Hepatic stellate cell (primary cell): Measurements from ENCODE around the gene CHD3.

Experiments
- DNase-seq: peaks from one replicate; pipeline ENCODE4 v3.0.0; 2011; ENCODE audit warnings: low spot score

The CHD3 gene

DNA sequence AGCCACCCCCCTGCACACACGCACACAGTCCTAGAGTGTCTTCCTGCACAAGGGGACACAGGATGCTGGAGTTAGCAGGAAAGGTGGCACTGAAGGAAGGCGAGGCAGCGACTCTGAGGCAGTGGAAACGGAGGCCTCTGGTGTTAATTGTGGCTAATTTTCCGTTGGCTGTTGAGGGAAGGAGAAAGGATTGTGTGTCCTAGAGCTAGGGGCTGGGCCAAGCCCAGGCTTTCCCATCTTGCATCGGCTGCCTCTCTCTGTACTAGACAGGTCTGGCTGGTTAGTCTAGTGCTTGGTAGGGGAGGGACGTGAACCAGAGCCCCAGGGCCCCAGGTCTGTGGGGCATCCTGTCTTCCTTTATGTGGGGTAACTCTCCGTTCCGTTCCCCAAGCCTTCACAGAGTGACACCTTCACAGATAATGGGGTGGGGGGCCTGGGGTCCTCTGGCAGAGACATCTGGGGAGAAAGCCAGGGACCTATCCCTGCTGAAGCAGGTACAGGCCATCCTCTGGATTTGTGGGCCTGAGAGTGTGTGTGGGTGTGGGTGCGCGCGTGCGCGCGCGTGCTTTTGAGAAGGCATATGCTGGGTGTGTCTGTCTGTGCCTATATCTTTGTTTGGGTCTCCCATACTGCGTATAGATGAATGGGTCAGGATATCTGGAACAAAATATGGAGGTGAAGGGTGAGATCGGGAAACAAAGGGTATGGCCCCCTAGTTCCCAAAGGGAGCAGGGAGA is at the start of gene CHD3:
Gene CHD3 (plus strand): TSS at position 606 of the 737 bp plus-strand sequence. CDS start 212 bp downstream, outside the sequence.
- peak; percentile 26 for DNase-seq

- no peak for DNase-seq
Observed at GRCh38 chr17:7839190-7839875, 49.3 kb upstream of the CHD3 start.

GRCh38 chr17:7839876-7840261 is 48.7 kb upstream of the CHD3 start:
- DNase-seq = peak; percentile 24

- DNase-seq = no peak
Observed at GRCh38 chr17:7840441-7840840, 48.1 kb upstream of the CHD3 start.

GRCh38 chr17:7840875-7841274 is 47.7 kb upstream of the CHD3 start:
- DNase-seq = no peak

DNA sequence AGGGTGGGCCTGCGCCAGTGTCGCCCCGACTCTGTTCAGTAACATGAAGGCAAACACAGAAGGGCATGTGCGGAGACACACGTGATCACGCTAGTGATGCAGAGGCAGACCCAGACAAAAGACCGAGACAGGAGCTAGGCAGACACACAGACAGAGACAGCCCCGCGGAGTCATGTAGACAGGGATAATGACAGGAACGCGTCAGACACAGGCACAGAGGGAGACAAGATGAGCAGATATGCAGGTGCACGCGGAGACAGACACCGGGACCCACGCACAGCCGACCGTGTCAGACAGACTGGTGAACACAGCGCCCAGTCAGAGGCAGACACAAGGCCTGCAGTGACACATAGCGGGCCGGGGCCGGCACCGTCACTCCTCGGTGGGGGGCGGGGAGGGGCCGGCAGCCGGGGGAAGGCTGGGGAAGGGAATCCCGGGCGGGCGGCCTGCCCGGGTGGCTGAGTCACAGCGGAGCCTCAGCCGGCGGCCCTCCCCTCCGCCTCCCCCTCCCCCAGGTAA is 47.1 kb upstream of the CHD3 start:
- DNase-seq = peak; percentile 92

GRCh38 chr17:7841915-7842379 is 46.6 kb upstream of the CHD3 start:
- peak; percentile 91 for DNase-seq

DNA sequence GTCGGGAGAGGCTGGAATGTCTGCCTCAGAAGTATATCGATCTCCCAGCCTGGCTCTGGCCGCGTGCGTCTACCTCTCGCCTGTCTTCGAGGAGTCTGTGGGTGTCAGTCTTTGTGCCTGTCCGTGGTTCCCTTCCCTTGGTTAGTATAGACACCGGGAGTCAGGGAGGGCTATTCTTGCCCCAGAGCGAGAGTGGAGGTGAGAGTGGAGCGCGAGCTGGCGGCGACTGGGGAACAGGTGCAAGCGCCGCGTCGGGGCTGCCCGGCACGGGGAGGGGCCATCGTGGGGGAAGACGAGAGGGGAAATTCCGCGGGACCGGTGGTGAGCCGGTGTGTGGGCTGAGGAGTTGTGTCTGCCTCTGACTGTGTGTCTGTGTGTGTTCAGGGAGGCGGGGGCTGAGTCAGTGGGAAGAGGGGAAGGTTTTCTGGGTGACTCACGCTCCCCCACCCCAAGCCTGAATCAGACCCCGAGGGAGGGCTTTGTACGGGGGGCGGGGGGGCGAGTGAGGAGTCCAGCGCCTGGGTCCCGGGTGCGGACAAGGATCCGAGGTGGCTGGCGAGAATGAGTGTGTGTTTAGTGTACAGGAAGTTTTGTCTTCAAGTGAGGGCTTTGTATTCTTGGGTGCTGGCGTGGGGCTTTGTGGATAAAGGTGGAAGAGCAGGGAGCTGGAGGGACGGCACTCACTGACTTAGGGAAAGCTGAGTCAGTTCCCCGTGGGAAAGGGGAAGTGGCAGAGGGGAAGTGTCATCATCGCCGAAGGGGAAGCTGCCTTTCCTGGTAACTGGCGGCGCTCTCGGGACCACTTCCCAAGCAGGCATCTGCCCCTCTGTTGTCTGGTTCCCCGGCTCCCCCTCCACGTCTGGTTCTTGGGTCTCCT is 46.0 kb upstream of the CHD3 start:
- peak; percentile 82 for DNase-seq

DNA sequence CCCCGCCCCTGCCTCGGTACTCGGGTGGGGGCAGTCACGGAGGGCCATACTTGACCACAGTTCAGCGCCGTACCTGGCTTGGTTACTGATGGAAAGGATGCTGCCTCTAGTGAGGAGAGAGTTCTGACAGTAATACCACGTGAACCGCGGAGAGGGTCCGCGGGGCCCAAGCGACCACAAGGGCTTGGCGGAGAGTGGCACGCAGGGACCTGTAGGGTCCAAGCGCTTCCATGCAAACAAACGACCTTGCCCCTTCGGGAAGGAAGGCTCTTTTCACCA is 45.4 kb upstream of the CHD3 start:
- no peak for DNase-seq

DNA sequence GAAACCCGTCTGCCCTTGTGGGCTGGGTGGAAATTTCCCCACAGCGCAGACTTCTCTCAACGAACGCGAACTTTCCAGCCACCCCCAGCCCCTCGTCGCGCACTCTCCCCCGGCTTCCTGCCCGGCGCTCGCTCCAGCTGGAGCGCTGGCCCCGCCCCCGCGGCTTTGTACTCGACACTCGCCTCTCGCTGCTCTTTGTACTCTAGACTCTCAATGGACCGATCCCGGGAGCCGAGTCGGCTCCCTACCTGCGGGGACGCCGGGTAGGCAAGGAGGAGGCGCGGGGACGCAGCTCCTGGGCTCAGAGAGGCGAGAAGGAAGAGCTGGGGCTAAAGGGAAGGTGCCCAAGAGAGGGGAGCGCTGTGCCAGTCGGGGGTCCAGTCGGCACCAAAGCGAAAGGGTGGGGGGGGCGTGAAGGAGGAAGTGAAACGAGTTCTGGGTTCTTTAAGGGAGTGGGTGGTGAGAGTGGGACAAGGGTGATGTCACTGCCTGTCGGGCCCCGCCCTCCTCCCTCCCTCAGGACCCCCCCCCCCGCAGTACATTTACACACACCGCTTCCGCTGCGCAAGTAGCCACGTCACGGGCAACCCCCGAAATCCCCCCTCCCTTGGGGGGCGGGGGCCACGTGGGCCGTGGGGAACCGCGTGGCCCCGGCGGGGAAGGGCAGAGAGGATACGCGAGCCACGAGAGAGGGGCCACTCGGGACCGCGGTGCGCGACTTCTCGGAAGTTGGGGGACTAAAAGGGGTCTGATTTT is 44.9 kb upstream of the CHD3 start:
- DNase-seq = peak; percentile 79

DNA sequence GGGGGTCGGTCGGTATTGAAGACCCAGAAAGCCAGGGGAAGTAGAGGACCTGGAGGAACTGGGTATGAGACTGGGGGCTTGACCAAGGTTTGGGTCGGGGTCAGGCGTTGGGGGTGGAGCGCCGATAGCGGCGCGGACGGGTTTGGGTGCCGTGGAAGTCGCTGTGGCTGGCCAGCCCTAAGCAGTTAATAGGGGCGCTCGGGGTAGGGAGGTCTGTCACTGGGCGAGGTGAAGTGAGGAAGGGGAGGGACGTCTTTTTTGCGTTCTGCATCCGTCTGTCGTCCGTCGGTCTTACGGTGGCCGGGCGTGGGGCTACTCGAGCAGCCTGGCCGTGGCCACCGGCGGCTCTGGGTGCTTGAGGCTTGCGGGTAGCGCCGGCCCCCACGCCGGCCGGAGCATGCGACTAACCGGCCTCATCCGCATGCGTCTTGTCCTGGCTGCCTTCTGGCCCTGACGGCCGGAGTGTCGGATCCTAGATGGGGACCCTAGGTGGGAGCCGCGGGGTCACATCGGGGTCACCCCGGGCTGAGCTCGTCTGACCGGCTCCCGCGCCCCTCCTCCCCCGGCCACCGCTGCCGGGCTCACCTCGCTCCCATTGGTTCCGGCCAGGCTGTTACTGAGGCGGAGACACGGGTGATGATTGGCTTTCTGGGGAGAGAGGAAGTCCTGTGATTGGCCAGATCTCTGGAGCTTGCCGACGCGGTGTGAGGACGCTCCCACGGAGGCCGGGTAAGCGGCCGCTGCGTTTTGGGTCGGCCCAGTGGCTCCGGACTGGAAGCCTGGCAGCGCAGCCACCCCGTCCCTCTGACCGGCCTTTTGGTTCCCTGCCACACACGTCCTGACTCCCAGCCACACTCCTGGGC is 44.1 kb upstream of the CHD3 start:
- DNase-seq = peak; percentile 99

- no peak for DNase-seq
Observed at GRCh38 chr17:7845359-7846062, 43.1 kb upstream of the CHD3 start.

DNA sequence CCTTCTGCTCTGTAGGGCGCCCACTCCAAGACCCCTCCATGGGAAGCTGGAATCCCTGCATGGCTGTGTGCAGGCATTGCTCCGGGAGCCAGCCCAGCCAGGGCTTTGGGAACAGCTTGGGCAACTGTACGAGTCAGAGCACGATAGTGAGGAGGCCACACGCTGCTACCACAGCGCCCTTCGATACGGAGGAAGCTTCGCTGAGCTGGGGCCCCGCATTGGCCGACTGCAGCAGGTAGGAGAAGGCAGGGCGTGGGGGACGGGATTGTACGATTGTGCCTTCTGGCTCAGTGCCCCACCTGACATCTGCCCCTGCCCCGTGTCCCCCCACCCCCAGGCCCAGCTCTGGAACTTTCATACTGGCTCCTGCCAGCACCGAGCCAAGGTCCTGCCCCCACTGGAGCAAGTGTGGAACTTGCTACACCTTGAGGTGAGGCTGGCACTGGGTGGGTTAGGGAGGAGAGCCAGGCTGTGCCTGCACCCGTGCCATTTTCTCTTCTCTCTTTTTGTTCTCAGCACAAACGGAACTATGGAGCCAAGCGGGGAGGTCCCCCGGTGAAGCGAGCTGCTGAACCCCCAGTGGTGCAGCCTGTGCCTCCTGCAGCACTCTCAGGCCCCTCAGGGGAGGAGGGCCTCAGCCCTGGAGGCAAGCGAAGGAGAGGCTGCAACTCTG is 42.4 kb upstream of the CHD3 start:
- DNase-seq = no peak

DNA sequence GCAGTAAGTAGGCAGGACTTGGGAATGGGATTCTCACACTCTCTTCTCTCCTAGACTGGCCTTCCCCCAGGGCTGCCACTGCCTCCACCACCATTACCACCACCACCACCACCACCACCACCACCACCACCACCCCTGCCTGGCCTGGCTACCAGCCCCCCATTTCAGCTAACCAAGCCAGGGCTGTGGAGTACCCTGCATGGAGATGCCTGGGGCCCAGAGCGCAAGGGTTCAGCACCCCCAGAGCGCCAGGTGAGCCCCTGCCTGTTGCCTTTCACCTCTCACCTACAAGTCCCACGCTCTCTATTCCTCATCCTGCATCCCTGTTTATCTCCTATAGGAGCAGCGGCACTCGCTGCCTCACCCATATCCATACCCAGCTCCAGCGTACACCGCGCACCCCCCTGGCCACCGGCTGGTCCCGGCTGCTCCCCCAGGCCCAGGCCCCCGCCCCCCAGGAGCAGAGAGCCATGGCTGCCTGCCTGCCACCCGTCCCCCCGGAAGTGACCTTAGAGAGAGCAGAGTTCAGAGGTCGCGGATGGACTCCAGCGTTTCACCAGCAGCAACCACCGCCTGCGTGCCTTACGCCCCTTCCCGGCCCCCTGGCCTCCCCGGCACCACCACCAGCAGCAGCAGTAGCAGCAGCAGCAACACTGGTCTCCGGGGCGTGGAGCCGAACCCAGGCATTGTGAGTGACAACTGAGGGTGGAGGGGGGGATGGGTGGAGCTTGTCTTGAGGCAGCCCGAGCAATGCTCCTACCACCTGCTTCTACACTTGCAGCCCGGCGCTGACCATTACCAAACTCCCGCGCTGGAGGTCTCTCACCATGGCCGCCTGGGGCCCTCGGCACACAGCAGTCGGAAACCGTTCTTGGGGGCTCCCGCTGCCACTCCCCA is 41.6 kb upstream of the CHD3 start:
- no peak for DNase-seq

DNA sequence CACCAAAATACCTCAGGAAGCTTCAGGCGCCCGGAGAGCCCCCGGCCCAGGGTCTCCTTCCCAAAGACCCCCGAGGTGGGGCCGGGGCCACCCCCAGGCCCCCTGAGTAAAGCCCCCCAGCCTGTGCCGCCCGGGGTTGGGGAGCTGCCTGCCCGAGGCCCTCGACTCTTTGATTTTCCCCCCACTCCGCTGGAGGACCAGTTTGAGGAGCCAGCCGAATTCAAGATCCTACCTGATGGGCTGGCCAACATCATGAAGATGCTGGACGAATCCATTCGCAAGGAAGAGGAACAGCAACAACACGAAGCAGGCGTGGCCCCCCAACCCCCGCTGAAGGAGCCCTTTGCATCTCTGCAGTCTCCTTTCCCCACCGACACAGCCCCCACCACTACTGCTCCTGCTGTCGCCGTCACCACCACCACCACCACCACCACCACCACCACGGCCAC is 40.4 kb upstream of the CHD3 start:
- no peak for DNase-seq

GRCh38 chr17:7848739-7849129 is 39.9 kb upstream of the CHD3 start:
- DNase-seq = no peak

DNA sequence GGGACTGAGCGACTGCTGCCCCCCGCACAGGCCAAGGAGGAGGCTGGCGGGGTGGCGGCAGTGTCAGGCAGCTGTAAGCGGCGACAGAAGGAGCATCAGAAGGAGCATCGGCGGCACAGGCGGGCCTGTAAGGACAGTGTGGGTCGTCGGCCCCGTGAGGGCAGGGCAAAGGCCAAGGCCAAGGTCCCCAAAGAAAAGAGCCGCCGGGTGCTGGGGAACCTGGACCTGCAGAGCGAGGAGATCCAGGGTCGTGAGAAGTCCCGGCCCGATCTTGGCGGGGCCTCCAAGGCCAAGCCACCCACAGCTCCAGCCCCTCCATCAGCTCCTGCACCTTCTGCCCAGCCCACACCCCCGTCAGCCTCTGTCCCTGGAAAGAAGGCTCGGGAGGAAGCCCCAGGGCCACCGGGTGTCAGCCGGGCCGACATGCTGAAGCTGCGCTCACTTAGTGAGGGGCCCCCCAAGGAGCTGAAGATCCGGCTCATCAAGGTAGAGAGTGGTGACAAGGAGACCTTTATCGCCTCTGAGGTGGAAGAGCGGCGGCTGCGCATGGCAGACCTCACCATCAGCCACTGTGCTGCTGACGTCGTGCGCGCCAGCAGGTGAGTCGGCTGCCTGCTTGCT is 39.3 kb upstream of the CHD3 start:
- DNase-seq = no peak
